HEK293T (cell line): ENCODE data around the gene CELF6.

ENCODE experiments used
- BHLHE40 ChIP-seq: fragments of 450-650 bp; IDR thresholded peaks from 2 replicates; pipeline ENCODE4 v1.6.1; 2016; ENCODE audit warnings: mild to moderate bottlenecking, moderate library complexity, borderline replicate concordance
- FOXA1 ChIP-seq: fragments of 450-650 bp; IDR thresholded peaks from 2 replicates; pipeline ENCODE4 v1.6.1; 2016; ENCODE audit warnings: mild to moderate bottlenecking
- FOXM1 ChIP-seq: fragments of 450-650 bp; IDR thresholded peaks from 2 replicates; pipeline ENCODE4 v1.6.1; 2017; ENCODE audit warnings: mild to moderate bottlenecking, borderline replicate concordance

GRCh38 chr15:72368899-72369298 lies 48.9 kb upstream of the CELF6 start:
- TF ChIP-seq FOXA1, result no peak
- TF ChIP-seq FOXM1, result no peak
- no peak for TF ChIP-seq BHLHE40
